ENCODE results near the gene CPAMD8.
"Not testable (repeated sequence)": the region's sequence is repeated elsewhere in the genome, so short reads cannot be mapped to it uniquely, and the experiment has no call there.

The CPAMD8 gene

DNA sequence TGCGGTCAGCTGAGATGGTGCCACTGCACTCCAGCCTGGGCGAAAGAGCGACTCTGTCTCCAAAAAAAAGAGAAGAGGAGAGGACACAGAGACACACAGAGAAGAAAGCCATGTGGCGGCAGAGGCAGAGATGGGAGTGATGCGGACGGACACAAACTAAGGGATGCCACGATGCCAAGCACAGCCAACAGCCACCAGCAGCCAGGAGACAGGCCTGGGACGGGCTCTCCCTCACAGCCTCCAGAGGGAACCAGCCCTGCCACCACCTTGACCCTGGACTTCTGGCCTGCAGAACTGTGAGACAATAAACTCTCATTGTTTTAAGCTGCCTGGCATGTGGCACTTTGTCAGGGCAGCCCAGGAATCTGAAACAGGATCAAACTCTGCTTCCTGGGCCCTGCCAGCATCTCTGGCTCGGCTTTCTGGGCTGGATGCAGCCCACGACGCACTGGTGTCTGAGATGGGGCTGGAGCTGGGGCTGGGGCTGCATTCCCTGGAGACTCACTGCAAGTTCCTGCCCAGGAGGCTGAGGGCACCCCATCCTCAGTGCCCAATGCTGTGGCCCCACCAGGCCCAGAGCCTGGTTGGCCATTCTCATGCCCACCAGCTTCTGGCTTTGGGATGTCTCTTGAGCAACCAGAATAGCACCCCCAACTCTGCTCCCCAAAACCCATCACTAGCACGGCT is 134.8 kb downstream of the CPAMD8 start:
- DNase-seq (ENCODE audit: low spot score) = no peak

DNA sequence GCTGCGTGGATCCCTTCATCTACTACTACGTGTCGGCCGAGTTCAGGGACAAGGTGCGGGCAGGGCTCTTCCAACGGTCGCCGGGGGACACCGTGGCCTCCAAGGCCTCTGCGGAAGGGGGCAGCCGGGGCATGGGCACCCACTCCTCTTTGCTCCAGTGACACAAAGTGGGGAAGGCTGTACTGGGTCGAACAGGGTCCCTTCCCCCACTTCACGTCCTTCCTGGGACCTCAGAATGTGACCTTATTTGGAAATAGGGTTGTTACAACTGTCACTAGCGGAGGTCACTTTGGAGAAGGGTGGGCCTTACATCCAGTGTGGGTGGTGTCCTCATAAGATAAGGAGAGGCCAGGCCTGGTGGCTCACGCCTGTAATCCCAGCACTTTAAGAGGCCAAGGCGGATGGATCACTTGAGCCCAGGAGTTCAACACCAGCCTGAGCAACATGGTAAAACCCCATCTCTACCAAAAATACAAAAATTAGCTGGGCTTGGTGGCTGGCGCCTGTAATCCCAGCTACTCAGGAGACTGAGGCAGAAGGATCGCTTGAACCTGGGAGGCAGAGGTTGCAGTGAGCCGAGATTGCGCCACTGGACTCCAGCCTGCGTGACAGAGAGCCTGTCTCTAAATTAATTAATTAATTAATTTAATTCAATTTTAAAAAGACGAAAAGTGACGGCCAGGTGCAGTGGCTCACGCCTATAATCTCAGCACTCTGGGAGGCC is 136.0 kb downstream of the CPAMD8 start:
- no peak for DNase-seq (ENCODE audit: low spot score)

DNA sequence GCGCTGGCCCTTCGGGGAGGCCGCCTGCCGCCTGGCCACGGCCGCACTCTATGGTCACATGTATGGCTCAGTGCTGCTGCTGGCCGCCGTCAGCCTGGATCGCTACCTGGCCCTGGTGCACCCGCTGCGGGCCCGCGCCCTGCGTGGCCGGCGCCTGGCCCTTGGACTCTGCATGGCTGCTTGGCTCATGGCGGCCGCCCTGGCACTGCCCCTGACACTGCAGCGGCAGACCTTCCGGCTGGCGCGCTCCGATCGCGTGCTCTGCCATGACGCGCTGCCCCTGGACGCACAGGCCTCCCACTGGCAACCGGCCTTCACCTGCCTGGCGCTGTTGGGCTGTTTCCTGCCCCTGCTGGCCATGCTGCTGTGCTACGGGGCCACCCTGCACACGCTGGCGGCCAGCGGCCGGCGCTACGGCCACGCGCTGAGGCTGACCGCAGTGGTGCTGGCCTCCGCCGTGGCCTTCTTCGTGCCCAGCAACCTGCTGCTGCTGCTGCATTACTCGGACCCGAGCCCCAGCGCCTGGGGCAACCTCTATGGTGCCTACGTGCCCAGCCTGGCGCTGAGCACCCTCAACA is 136.6 kb downstream of the CPAMD8 start:
- DNase-seq (ENCODE audit: low spot score) = no peak

DNA sequence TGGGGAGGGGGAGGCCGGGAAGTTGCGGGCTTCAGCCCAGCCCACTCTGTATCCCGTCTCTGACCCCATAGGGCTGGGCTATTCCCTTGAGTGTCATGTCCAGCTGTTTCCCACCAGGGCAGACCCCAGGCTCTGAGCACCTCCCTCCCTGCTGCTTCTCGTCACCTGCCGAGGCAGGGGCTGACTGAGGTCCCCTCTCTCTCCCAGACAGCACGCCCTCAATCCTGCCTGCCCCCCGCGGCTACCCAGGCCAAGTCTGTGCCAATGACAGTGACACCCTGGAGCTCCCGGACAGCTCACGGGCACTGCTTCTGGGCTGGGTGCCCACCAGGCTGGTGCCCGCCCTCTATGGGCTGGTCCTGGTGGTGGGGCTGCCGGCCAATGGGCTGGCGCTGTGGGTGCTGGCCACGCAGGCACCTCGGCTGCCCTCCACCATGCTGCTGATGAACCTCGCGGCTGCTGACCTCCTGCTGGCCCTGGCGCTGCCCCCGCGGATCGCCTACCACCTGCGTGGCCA is 137.2 kb downstream of the CPAMD8 start:
- no peak for DNase-seq (ENCODE audit: low spot score)

GRCh38 chr19:16888629-16889365 is 137.8 kb downstream of the CPAMD8 start, which contains the start of gene F2RL3:
F2RL3 (plus strand) TSS chr19:16888999; CDS start chr19:16889190, 191 bp downstream.
- DNase-seq (ENCODE audit: low spot score) = peak; percentile 30

- no peak for DNase-seq (ENCODE audit: low spot score)
Observed at GRCh38 chr19:16887353-16888265, 139.0 kb downstream of the CPAMD8 start.

DNA sequence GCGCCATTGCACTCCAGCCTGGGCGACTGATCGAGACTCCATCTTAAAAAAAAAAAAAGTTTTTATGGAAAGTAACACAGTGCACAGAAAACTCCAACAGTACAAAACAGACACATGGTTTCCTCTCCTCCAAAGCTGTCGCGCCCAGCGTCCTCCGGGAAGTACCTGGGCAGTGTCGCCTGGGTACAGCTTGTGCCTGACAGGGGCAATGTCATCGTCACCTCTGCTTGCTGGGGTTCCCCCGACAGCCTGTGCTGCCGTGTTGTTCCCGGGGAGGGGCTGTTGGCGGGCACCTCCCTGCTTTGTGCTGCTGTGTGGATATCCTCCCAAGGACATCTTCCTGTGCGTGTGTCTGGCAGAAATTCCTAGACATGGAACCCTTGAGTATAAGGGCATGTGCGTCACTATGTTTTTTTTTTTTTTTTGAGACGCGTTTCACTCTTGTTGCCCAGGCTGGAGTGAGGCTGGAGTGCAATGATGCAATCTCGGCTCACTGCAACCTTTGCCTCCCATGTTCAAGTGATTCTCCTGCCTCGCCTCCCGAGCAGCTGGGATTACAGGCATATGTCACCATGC is 140.2 kb downstream of the CPAMD8 start:
- DNase-seq (ENCODE audit: low spot score) = no peak

- DNase-seq (ENCODE audit: low spot score) = no peak
Observed at GRCh38 chr19:16885166-16885565, 141.4 kb downstream of the CPAMD8 start.

DNA sequence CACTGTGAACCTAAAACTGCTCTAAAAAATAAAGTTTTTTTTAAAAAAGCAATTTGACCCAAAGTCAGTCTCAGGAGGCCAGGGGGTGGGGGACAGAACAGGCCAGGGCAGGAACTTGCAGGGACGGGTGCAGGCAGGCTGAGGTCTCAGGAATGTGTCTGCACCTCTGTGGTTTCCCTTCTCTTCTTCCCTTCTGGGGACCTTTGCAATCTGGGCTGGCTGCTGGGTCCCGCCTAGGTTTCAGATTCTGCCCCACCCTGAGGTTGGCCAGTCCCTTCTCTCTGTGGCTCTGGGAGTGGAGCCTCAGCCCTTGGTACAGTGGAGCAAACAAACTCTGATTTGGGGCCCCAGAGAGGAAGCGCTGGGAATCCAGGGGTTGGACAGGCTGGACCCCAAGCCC is 143.1 kb downstream of the CPAMD8 start:
- no peak for DNase-seq (ENCODE audit: low spot score)

DNA sequence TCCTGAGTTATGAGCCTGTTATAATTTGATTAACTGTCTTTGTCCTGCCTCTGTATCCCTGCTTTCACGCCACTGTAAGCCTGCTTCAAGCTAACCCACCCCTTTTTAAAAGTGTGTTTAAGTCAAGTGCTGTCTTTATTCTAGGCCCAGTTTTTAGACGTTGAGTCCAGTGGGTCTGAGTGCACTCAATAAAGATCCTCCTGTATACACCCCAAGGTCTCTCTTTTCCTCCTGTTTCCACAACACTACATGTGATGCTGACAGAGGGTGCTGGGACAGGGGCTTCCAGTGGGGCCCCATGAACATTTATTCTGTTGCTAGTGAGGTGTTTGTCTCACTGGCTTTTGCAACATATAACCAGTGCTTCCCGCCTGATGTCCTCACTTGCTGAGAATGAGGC is 144.5 kb downstream of the CPAMD8 start:
- DNase-seq (ENCODE audit: low spot score) = no peak

- DNase-seq (ENCODE audit: low spot score) = no peak
Observed at GRCh38 chr19:16880884-16881554, 145.6 kb downstream of the CPAMD8 start.

GRCh38 chr19:16878181-16878965 is 148.2 kb downstream of the CPAMD8 start:
- no peak for DNase-seq (ENCODE audit: low spot score)

GRCh38 chr19:16877581-16877980 is 149.0 kb downstream of the CPAMD8 start:
- no peak for DNase-seq (ENCODE audit: low spot score)

- DNase-seq (ENCODE audit: low spot score) = no peak
Observed at GRCh38 chr19:16876904-16877361, 149.7 kb downstream of the CPAMD8 start.

- no peak for DNase-seq (ENCODE audit: low spot score)
Observed at GRCh38 chr19:16875584-16876555, 150.7 kb downstream of the CPAMD8 start.

- DNase-seq (ENCODE audit: low spot score) = not testable (repeated sequence)
Observed at GRCh38 chr19:16874978-16875299, 151.7 kb downstream of the CPAMD8 start.

DNA sequence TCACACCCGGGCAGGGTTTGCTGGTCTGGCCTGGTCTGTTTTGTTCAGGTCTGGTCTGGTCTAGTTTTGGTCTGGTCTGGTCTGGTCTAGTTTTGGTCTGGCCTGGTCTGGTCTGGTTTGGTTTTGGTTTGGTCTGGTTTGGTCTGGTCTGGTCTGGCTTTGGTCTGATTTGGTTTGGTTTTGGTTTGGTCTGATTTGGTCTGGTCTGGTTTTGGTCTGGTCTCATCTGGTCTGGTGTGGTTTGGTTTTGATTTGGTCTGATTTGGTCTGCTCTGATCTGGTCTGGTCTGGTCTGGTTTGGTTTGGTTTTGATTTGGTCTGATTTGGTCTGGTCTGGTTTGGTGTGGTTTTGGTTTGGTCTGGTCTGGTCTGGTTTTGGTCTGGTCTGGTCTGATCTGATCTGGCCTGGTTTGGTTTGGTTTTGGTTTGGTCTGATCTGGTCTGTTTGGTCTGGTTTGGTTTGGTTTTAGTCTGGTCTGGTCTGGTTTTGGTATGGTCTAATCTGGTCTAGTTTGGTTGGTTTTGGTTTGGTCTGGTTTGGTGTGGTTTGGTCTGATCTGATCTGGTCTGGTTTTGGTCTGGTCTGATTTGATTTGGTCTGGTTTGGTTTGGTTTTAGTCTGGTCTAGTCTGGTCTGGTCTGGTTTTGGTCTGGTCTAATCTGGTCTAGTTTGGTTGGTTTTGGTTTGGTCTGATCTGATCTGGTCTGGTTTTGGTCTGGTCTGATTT is 152.2 kb downstream of the CPAMD8 start:
- DNase-seq (ENCODE audit: low spot score) = no peak

DNA sequence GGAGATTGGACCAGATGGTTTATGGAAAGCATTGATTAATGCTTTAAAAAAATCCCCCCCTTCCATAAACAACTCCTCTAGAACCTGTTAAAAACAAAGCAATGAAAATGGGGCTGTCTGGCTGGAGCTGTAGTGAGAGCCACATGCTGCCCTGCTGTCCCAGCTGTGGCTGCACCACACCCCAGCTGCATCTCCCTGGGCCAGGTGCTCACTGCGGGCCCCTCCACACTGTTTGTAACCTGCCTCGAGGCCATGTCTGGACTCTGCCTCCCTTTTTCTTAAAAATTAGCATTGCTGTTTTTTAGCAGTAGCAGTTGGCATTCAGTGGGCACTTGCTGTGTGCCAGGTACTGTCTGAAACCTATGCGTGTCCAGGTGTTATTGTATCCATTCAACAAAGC is 153.0 kb downstream of the CPAMD8 start:
- no peak for DNase-seq (ENCODE audit: low spot score)
